DOHH2 (cell line): Measurements from ENCODE around the gene ALG9.

ENCODE experiments used
- H3F3A ChIP-seq: fragments of 200-600 bp; sonication (generic), shearing (Covaris generic); 2 replicates; pipeline ENCODE4 v1.6.0; 2016; ENCODE audit warnings: antibody characterized with exemption, mild to moderate bottlenecking; ENCODE audit not compliant: control insufficient read depth, insufficient read depth
- H3K27ac ChIP-seq: fragments of 200-600 bp; sonication (generic); 2 replicates; pipeline ENCODE4 v1.5.1; 2014; ENCODE audit warnings: low read depth, mild to moderate bottlenecking, low read length, moderate library complexity
- H3K27me3 ChIP-seq: fragments of 200-600 bp; sonication (generic); 2 replicates; pipeline ENCODE4 v1.6.1; 2014; ENCODE audit warnings: mild to moderate bottlenecking, low read length, mixed read lengths; ENCODE audit not compliant: control insufficient read depth
- H3K36me3 ChIP-seq: fragments of 200-600 bp; sonication (generic); 2 replicates; pipeline ENCODE4 v1.6.1; 2014; ENCODE audit warnings: mild to moderate bottlenecking, low read length, moderate library complexity, mixed read lengths; ENCODE audit not compliant: control insufficient read depth
- H3K4me1 ChIP-seq: fragments of 200-600 bp; sonication (generic); 2 replicates; pipeline ENCODE4 v1.6.1; 2014; ENCODE audit warnings: mild to moderate bottlenecking, low read length, mixed read lengths; ENCODE audit not compliant: control insufficient read depth
- H3K4me2 ChIP-seq: fragments of 200-600 bp; sonication (generic); 2 replicates; pipeline ENCODE4 v1.6.0; 2014; ENCODE audit warnings: mild to moderate bottlenecking, low read length, moderate library complexity
- H3K4me3 ChIP-seq: fragments of 200-600 bp; sonication (generic); 2 replicates; pipeline ENCODE4 v1.5.1; 2014; ENCODE audit warnings: mild to moderate bottlenecking, low read length, mixed read lengths
- H3K79me2 ChIP-seq: fragments of 200-600 bp; sonication (generic); 2 replicates; pipeline ENCODE4 v1.6.1; 2014; ENCODE audit warnings: mild to moderate bottlenecking, low read length, mixed read lengths; ENCODE audit not compliant: control insufficient read depth
- H3K9me2 ChIP-seq: fragments of 200-600 bp; sonication (generic); replicated peaks from 2 replicates; pipeline ENCODE4 v1.6.1; 2014; ENCODE audit warnings: mild to moderate bottlenecking, low read length, mixed read lengths; ENCODE audit not compliant: control insufficient read depth
- H3K9me3 ChIP-seq: fragments of 200-600 bp; sonication (generic); 2 replicates; pipeline ENCODE4 v1.6.1; 2014; ENCODE audit warnings: antibody characterized with exemption, low read length, mixed read lengths; ENCODE audit not compliant: control insufficient read depth, insufficient read depth
- H4K20me1 ChIP-seq: fragments of 200-600 bp; sonication (generic); 2 replicates; pipeline ENCODE4 v1.6.0; 2014; ENCODE audit warnings: low read depth, mild to moderate bottlenecking, antibody characterized with exemption, low read length, moderate library complexity; ENCODE audit not compliant: control insufficient read depth, insufficient read depth
- CTCF ChIP-seq: fragments of 200-600 bp; sonication (generic); IDR thresholded peaks from one replicate; pipeline ENCODE4 v1.5.1; 2014; ENCODE audit warnings: antibody characterized with exemption, mild to moderate bottlenecking, low read depth, low read length; ENCODE audit not compliant: poor library complexity, severe bottlenecking
- EZH2phosphoT487 ChIP-seq: fragments of 200-600 bp; sonication (generic); IDR thresholded peaks from 2 replicates; pipeline ENCODE4 v1.6.1; 2017; ENCODE audit warnings: borderline replicate concordance, mild to moderate bottlenecking, antibody characterized with exemption, low read length, moderate library complexity, mixed read lengths

Gene ALG9

GRCh38 chr11:111913031-111913861, 41.9 kb upstream of the ALG9 start:
- H3K4me1 ChIP-seq = no peaks in the 10 kb centered on the region
- H3K4me2 ChIP-seq = no peak overlapping the region
- no peak overlapping the region for H3K27ac ChIP-seq
- H3K9me2 ChIP-seq = no peaks in the 10 kb centered on the region
- no peak for TF ChIP-seq EZH2phosphoT487
- no peak for TF ChIP-seq CTCF
- H3K79me2 ChIP-seq = no peaks in the 10 kb centered on the region
- H3K36me3 ChIP-seq = no peaks in the 10 kb centered on the region
- no peaks in the 10 kb centered on the region for H4K20me1 ChIP-seq
- no peaks in the 10 kb centered on the region for H3F3A ChIP-seq
- H3K4me3 ChIP-seq = no peak overlapping the region
- H3K27me3 ChIP-seq = peaks cover 56% of the 10 kb centered on the region
- H3K9me3 ChIP-seq = no peaks in the 10 kb centered on the region

- no peak within 1 kb of the TSS for H3K4me2 ChIP-seq
- H4K20me1 ChIP-seq = no peaks in the 10 kb centered on the region
- H3K4me1 ChIP-seq = no peaks in the 10 kb centered on the region
- no peaks in the 10 kb centered on the region for H3K36me3 ChIP-seq
- no peaks in the 10 kb centered on the region for H3K79me2 ChIP-seq
- no peaks in the 10 kb centered on the region for H3K9me2 ChIP-seq
- no peaks in the 10 kb centered on the region for H3F3A ChIP-seq
- no peak for TF ChIP-seq CTCF
- TF ChIP-seq EZH2phosphoT487 = no peak
- H3K27ac ChIP-seq = no peak within 1 kb of the TSS
- peaks cover 56% of the 10 kb centered on the region for H3K27me3 ChIP-seq
- H3K4me3 ChIP-seq = no peak within 1 kb of the TSS
- H3K9me3 ChIP-seq = no peaks in the 10 kb centered on the region
Measured at GRCh38 chr11:111912535-111912934, 41.2 kb upstream of the ALG9 start, which contains the start of gene HSPB2. TSS of gene HSPB2 (plus strand) at chr11:111912734. CDS start at chr11:111912830, 96 bp downstream.

GRCh38 chr11:111911563-111912401, 40.4 kb upstream of the ALG9 start, which contains the start of gene CRYAB:
TSS of gene CRYAB (minus strand) at chr11:111911770. CDS start at chr11:111911724, 46 bp downstream.
- no peak for TF ChIP-seq CTCF
- TF ChIP-seq EZH2phosphoT487 = no peak
- no peak within 1 kb of the TSS for H3K4me3 ChIP-seq

More at GRCh38 chr11:111911563-111912401, 40.4 kb upstream of the ALG9 start, which contains the start of gene CRYAB:
- H3K4me2 ChIP-seq = no peak within 1 kb of the TSS
- H3K9me2 ChIP-seq = no peaks in the 10 kb centered on the region
- no peaks in the 10 kb centered on the region for H3K9me3 ChIP-seq
- H3K36me3 ChIP-seq = no peaks in the 10 kb centered on the region
- no peaks in the 10 kb centered on the region for H4K20me1 ChIP-seq
- H3K27ac ChIP-seq = no peak within 1 kb of the TSS
- H3K79me2 ChIP-seq = no peaks in the 10 kb centered on the region
- H3K4me1 ChIP-seq = no peaks in the 10 kb centered on the region
- peaks cover 56% of the 10 kb centered on the region for H3K27me3 ChIP-seq
- no peaks in the 10 kb centered on the region for H3F3A ChIP-seq
